GM23338 (cell line): ENCODE measurements around the gene TMEM151B. TPM values are rescaled to one million over a fixed set of nuclear protein-coding genes. Genes with fewer than 3 reads are reported as not detected.

Source experiments
- ATAC-seq: fragments of 200-7000 bp; cut with Tn5 transposase; 3 replicates; pipeline ENCODE4 v1.9.1; 2020
- DNase-seq: peaks from one replicate; pipeline ENCODE4 v3.0.0-alpha.2; 2015; ENCODE audit warnings: low spot score
- H2AFZ ChIP-seq: fragments of 200-600 bp; sonication (generic); 2 replicates; pipeline ENCODE4 v1.8.0; 2016; ENCODE audit warnings: antibody characterized with exemption, mild to moderate bottlenecking, moderate library complexity
- H3F3A ChIP-seq: fragments of 200-600 bp; sonication (generic); replicated peaks from 2 replicates; pipeline ENCODE4 v1.8.0; 2017; ENCODE audit warnings: antibody characterized with exemption, mixed run types, low read depth
- H3K27ac ChIP-seq: fragments of 200-600 bp; sonication (generic); 2 replicates; pipeline ENCODE4 v1.6.1; 2016; ENCODE audit warnings: low read depth
- H3K27me3 ChIP-seq: fragments of 200-600 bp; sonication (generic); 2 replicates; pipeline ENCODE4 v1.8.0; 2016; ENCODE audit warnings: mild to moderate bottlenecking, mixed run types, moderate library complexity; ENCODE audit not compliant: insufficient read depth
- H3K36me3 ChIP-seq: fragments of 200-600 bp; sonication (generic); 2 replicates; pipeline ENCODE4 v1.8.0; 2016; ENCODE audit warnings: mild to moderate bottlenecking; ENCODE audit not compliant: insufficient read depth
- H3K4me1 ChIP-seq: fragments of 200-600 bp; sonication (generic); 2 replicates; pipeline ENCODE4 v1.8.0; 2016; ENCODE audit warnings: mild to moderate bottlenecking, moderate library complexity; ENCODE audit not compliant: insufficient read depth
- H3K4me2 ChIP-seq: fragments of 200-600 bp; sonication (generic); 2 replicates; pipeline ENCODE4 v1.7.1; 2017; ENCODE audit warnings: mixed run types
- H3K4me3 ChIP-seq: fragments of 200-600 bp; sonication (generic); 2 replicates; pipeline ENCODE4 v1.6.1; 2016; ENCODE audit warnings: mixed run types
- H3K79me2 ChIP-seq: fragments of 200-600 bp; sonication (generic); replicated peaks from 2 replicates; pipeline ENCODE4 v1.8.0; 2017; ENCODE audit warnings: mild to moderate bottlenecking; ENCODE audit not compliant: insufficient read depth
- H3K9me2 ChIP-seq: fragments of 200-600 bp; sonication (generic); 2 replicates; pipeline ENCODE4 v1.8.0; 2017; ENCODE audit not compliant: insufficient read depth
- H4K20me1 ChIP-seq: fragments of 200-600 bp; sonication (generic); replicated peaks from 2 replicates; pipeline ENCODE4 v1.8.0; 2017; ENCODE audit warnings: mild to moderate bottlenecking; ENCODE audit not compliant: insufficient read depth
- H3K27ac Mint-ChIP-seq: 2 replicates; pipeline ENCODE4 v1.8.0; 2020; ENCODE audit warnings: inconsistent platforms, mild to moderate bottlenecking, moderate library complexity, mixed read lengths
- H3K27me3 Mint-ChIP-seq: 3 replicates; pipeline ENCODE4 v1.8.0; 2022; ENCODE audit warnings: low read depth, mild to moderate bottlenecking, moderate library complexity, mixed read lengths, inconsistent platforms; ENCODE audit not compliant: insufficient read depth, poor library complexity
- H3K36me3 Mint-ChIP-seq: 3 replicates; pipeline ENCODE4 v1.8.0; 2021; ENCODE audit warnings: low read depth, mild to moderate bottlenecking, inconsistent platforms, moderate library complexity, mixed read lengths
- H3K4me1 Mint-ChIP-seq: 3 replicates; pipeline ENCODE4 v1.8.0; 2020; ENCODE audit warnings: mild to moderate bottlenecking, inconsistent platforms, mixed read lengths
- H3K4me3 Mint-ChIP-seq: 3 replicates; pipeline ENCODE4 v1.8.0; 2021; ENCODE audit warnings: moderate library complexity, mild to moderate bottlenecking, inconsistent platforms, mixed read lengths
- H3K9me3 Mint-ChIP-seq: 3 replicates; pipeline ENCODE4 v1.8.0; 2020; ENCODE audit warnings: moderate library complexity, mild to moderate bottlenecking, inconsistent platforms, mixed read lengths
- CREB1 ChIP-seq: fragments of 250-450 bp; sonication (Bioruptor Pico); IDR thresholded peaks from 2 replicates; pipeline ENCODE4 v1.5.0; 2020; ENCODE audit warnings: low read depth, mild to moderate bottlenecking, moderate library complexity
- EZH2 ChIP-seq: fragments of 200-600 bp; sonication (generic); IDR thresholded peaks from one replicate; pipeline ENCODE4 v1.8.0; 2017; ENCODE audit warnings: antibody characterized with exemption, mild to moderate bottlenecking, low read depth; ENCODE audit not compliant: unreplicated experiment
- EZH2phosphoT487 ChIP-seq: fragments of 200-600 bp; sonication (generic); IDR thresholded peaks from one replicate; pipeline ENCODE4 v1.8.1; 2018; ENCODE audit warnings: antibody characterized with exemption; ENCODE audit not compliant: unreplicated experiment
- JUNB ChIP-seq: IDR thresholded peaks from one replicate; pipeline ENCODE4 v1.6.1; 2016; ENCODE audit warnings: antibody characterized with exemption; ENCODE audit not compliant: unreplicated experiment
- NANOG ChIP-seq: IDR thresholded peaks from 2 replicates; pipeline ENCODE4 v1.6.1; 2016; ENCODE audit warnings: antibody characterized with exemption, borderline replicate concordance
- POLR2AphosphoS5 ChIP-seq: IDR thresholded peaks from 2 replicates; pipeline ENCODE4 v1.6.1; 2016; ENCODE audit warnings: antibody characterized with exemption, low read depth
- STAT1 ChIP-seq: IDR thresholded peaks from one replicate; pipeline ENCODE4 v1.6.1; 2016; ENCODE audit warnings: antibody characterized with exemption; ENCODE audit not compliant: unreplicated experiment
- ZNF114 ChIP-seq: fragments of 250-450 bp; sonication (Bioruptor Pico); IDR thresholded peaks from 2 replicates; pipeline ENCODE4 v1.5.0; 2020; ENCODE audit warnings: mild to moderate bottlenecking, moderate library complexity
- polyA plus RNA-seq: library from polyadenylated mRNA; unstranded; fragments of >200 nt; fragmentation: Nextera tagmentation; extraction: Ambion mirVana; gene quantifications from 2 replicates; pipeline ENCODE4 v1.2.1, GENCODE V29; 2016
- total RNA-seq: library from RNA; depleted of rRNA; stranded (reverse); fragments of >200 nt; shearing (Covaris generic); gene quantifications from 2 replicates; pipeline ENCODE4 v1.2.3, GENCODE V29; 2014
- TF ChIP-seq, protein P1 (sequence below): IDR thresholded peaks from one replicate; pipeline ENCODE4 v1.6.1; 2018; ENCODE audit warnings: antibody characterized with exemption; ENCODE audit not compliant: unreplicated experiment
- TF ChIP-seq, protein P2 (sequence below): IDR thresholded peaks from 2 replicates; pipeline ENCODE4 v1.6.1; 2016; ENCODE audit warnings: antibody characterized with exemption

The TMEM151B gene
- total and polyA plus RNA-seq, 2 experiments from 2014 or later: 0.91 to 14.6 TPM

DNA sequence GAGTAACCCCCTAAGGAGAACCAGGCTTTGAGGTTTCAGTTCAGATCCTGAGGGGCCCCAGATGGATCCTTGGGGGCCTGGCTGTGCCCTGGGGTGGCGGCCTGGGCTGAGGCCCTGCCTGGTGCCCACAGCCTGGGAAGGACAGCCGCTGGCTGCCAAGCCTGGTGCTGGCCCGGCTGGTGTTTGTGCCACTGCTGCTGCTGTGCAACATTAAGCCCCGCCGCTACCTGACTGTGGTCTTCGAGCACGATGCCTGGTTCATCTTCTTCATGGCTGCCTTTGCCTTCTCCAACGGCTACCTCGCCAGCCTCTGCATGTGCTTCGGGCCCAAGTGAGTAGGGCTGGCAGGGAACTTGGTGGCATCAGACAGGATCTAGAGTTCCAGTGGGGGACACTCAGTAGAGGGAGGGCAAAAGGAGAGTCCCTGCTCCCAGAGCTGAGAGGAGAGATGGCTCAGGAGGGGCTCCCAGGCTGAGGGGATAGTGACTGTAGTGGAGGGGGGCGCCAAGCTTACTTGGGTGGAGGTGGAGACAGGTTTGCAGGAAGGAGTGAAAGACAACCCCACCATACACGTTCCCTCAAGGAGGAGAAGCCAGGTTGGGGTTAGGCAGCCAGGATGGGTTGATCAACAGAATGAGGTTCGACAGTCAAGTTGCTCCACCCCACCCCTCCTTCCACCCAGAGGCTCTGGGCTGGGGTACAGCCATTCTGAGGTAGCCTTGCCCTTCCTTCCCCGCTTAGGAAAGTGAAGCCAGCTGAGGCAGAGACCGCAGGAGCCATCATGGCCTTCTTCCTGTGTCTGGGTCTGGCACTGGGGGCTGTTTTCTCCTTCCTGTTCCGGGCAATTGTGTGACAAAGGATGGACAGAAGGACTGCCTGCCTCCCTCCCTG is 37.3 kb upstream of the TMEM151B start:
- no peaks in the 10 kb centered on the region; the same call in 2 of the 3 replicates for H3K9me3 Mint-ChIP-seq
- peaks cover 24% of the 10 kb centered on the region for H3K27me3 Mint-ChIP-seq
- H3K4me3 Mint-ChIP-seq: no peak overlapping the region; the same call in 2 of the 3 replicates
- Histone ChIP-seq H3K36me3 (peaks cover 4% of the 10 kb centered on the region; the same call in 1 of the 2 replicates), H3K4me1 (peaks cover 12% of the 10 kb centered on the region; the same call in 1 of the 2 replicates), H3K4me3 (no peak overlapping the region), H3F3A (peaks cover 27% of the 10 kb centered on the region), H3K27me3 (no peaks in the 10 kb centered on the region), H3K27ac (no peak overlapping the region), H4K20me1 (peaks cover 11% of the 10 kb centered on the region), H3K4me2 (no peak overlapping the region), H2AFZ (no peak overlapping the region), H3K9me2 (no peaks in the 10 kb centered on the region), H3K79me2 (0 out of 2 replicates have a peak, but pooled peaks cover 3% of the 10 kb centered on the region)
- no peak for ATAC-seq
- peaks cover 80% of the 10 kb centered on the region for H3K36me3 Mint-ChIP-seq
- DNase-seq: no peak
- TF ChIP-seq, protein P1, sequence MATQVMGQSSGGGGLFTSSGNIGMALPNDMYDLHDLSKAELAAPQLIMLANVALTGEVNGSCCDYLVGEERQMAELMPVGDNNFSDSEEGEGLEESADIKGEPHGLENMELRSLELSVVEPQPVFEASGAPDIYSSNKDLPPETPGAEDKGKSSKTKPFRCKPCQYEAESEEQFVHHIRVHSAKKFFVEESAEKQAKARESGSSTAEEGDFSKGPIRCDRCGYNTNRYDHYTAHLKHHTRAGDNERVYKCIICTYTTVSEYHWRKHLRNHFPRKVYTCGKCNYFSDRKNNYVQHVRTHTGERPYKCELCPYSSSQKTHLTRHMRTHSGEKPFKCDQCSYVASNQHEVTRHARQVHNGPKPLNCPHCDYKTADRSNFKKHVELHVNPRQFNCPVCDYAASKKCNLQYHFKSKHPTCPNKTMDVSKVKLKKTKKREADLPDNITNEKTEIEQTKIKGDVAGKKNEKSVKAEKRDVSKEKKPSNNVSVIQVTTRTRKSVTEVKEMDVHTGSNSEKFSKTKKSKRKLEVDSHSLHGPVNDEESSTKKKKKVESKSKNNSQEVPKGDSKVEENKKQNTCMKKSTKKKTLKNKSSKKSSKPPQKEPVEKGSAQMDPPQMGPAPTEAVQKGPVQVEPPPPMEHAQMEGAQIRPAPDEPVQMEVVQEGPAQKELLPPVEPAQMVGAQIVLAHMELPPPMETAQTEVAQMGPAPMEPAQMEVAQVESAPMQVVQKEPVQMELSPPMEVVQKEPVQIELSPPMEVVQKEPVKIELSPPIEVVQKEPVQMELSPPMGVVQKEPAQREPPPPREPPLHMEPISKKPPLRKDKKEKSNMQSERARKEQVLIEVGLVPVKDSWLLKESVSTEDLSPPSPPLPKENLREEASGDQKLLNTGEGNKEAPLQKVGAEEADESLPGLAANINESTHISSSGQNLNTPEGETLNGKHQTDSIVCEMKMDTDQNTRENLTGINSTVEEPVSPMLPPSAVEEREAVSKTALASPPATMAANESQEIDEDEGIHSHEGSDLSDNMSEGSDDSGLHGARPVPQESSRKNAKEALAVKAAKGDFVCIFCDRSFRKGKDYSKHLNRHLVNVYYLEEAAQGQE: no peak
- TF ChIP-seq EZH2phosphoT487: no peak
- TF ChIP-seq STAT1: no peak
- no peak for TF ChIP-seq POLR2AphosphoS5
- peak overlapping the region; percentile 57 for H3K27ac Mint-ChIP-seq
- peaks cover 49% of the 10 kb centered on the region for H3K4me1 Mint-ChIP-seq

DNA sequence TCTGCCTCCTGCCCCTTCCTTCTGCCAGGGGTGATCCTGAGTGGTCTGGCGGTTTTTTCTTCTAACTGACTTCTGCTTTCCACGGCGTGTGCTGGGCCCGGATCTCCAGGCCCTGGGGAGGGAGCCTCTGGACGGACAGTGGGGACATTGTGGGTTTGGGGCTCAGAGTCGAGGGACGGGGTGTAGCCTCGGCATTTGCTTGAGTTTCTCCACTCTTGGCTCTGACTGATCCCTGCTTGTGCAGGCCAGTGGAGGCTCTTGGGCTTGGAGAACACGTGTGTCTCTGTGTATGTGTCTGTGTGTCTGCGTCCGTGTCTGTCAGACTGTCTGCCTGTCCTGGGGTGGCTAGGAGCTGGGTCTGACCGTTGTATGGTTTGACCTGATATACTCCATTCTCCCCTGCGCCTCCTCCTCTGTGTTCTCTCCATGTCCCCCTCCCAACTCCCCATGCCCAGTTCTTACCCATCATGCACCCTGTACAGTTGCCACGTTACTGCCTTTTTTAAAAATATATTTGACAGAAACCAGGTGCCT is 36.6 kb upstream of the TMEM151B start:
- Histone ChIP-seq H3K4me1 (peaks cover 18% of the 10 kb centered on the region; the same call in 1 of the 2 replicates), H3K27me3 (0 out of 2 replicates have a peak, but pooled peaks cover 4% of the 10 kb centered on the region), H3K4me3 (no peak overlapping the region), H3K36me3 (peaks cover 4% of the 10 kb centered on the region; the same call in 1 of the 2 replicates), H3K4me2 (no peak overlapping the region), H3K9me2 (no peaks in the 10 kb centered on the region), H4K20me1 (peaks cover 11% of the 10 kb centered on the region), H3K27ac (peak overlapping the region; percentile 95), H3K79me2 (no peaks in the 10 kb centered on the region), H3F3A (peaks cover 27% of the 10 kb centered on the region), H2AFZ (no peak overlapping the region)
- peaks cover 27% of the 10 kb centered on the region for H3K27me3 Mint-ChIP-seq
- DNase-seq (no peak), ATAC-seq (no peak)
- peaks cover 74% of the 10 kb centered on the region for H3K36me3 Mint-ChIP-seq
- H3K4me3 Mint-ChIP-seq: no peak overlapping the region
- no peak overlapping the region for H3K27ac Mint-ChIP-seq
- H3K4me1 Mint-ChIP-seq: peaks cover 47% of the 10 kb centered on the region
- H3K9me3 Mint-ChIP-seq: no peaks in the 10 kb centered on the region; the same call in 2 of the 3 replicates
- TF ChIP-seq EZH2: no peak
- no peak for TF ChIP-seq CREB1
- TF ChIP-seq, protein P2, sequence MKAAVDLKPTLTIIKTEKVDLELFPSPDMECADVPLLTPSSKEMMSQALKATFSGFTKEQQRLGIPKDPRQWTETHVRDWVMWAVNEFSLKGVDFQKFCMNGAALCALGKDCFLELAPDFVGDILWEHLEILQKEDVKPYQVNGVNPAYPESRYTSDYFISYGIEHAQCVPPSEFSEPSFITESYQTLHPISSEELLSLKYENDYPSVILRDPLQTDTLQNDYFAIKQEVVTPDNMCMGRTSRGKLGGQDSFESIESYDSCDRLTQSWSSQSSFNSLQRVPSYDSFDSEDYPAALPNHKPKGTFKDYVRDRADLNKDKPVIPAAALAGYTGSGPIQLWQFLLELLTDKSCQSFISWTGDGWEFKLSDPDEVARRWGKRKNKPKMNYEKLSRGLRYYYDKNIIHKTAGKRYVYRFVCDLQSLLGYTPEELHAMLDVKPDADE: no peak
- TF ChIP-seq JUNB: no peak
- TF ChIP-seq, protein P1: no peak
- TF ChIP-seq POLR2AphosphoS5: no peak
- no peak for TF ChIP-seq ZNF114
- no peak for TF ChIP-seq NANOG
